ENCODE results near the gene CNP. TPM values are rescaled to one million over a fixed set of nuclear protein-coding genes. Genes with fewer than 3 reads are reported as not detected.

The CNP gene
- total RNA-seq, 4 donors from 2014 or later = 24.7 to 76.7 (median 43.4) TPM

GRCh38 chr17:41959336-41960095 lies 7.1 kb upstream of the CNP start:
- DNase-seq = no peak
- no peaks in the 10 kb centered on the region for H3K4me1 ChIP-seq
- no peaks in the 10 kb centered on the region for H3K36me3 ChIP-seq
- no peak overlapping the region for H3K4me3 ChIP-seq
- TF ChIP-seq POLR2A (IDR thresholded peaks at IDR 0.05) = no peak
- no peak for TF ChIP-seq CTCF (IDR thresholded peaks at IDR 0.05)
- no peak overlapping the region for H3K27ac ChIP-seq
- no peaks in the 10 kb centered on the region for H3K27me3 ChIP-seq
- no peaks in the 10 kb centered on the region for H3K9me3 ChIP-seq

GRCh38 chr17:41962111-41962510 lies 4.5 kb upstream of the CNP start:
- Histone ChIP-seq H3K27ac (no peak overlapping the region), H3K27me3 (no peaks in the 10 kb centered on the region), H3K9me3 (no peaks in the 10 kb centered on the region), H3K4me3 (no peak overlapping the region), H3K36me3 (no peaks in the 10 kb centered on the region), H3K4me1 (peaks cover 0 to 6% (median 3%) of the 10 kb centered on the region in 4 donors)
- TF ChIP-seq CTCF (IDR thresholded peaks at IDR 0.05) (no peak), POLR2A (IDR thresholded peaks at IDR 0.05) (no peak)
- no peak for DNase-seq

- H3K27ac ChIP-seq = peak overlapping the region in 1 of 4 donors; percentile 10
- TF ChIP-seq POLR2A (IDR thresholded peaks at IDR 0.05) (no peak), CTCF (IDR thresholded peaks at IDR 0.05) (peak; percentile 76 to 87 (median 82))
These were observed 3.7 kb upstream of the CNP start for GRCh38 chr17:41962768-41963434.

GRCh38 chr17:41965694-41966462 lies 717 bp upstream of the CNP start:
- TF ChIP-seq POLR2A (IDR thresholded peaks at IDR 0.05) = no peak
- TF ChIP-seq CTCF (IDR thresholded peaks at IDR 0.05) = no peak
- Histone ChIP-seq H3K4me1 (peaks cover 0 to 25% (median 5%) of the 10 kb centered on the region in 4 donors), H3K27ac (peak overlapping the region; percentile 81 to 96 (median 90)), H3K27me3 (no peaks in the 10 kb centered on the region), H3K9me3 (no peaks in the 10 kb centered on the region), H3K4me3 (peak overlapping the region; percentile 70 to 98 (median 91)), H3K36me3 (peaks cover 0 to 15% (median 0%) of the 10 kb centered on the region in 3 donors)
- DNase-seq = peak; percentile 77 to 90 (median 82)

More at GRCh38 chr17:41962768-41963434, 3.7 kb upstream of the CNP start:
- H3K4me3 ChIP-seq = no peak overlapping the region
- no peaks in the 10 kb centered on the region for H3K36me3 ChIP-seq
- H3K9me3 ChIP-seq = no peaks in the 10 kb centered on the region
- peaks cover 0 to 13% (median 5%) of the 10 kb centered on the region in 4 donors for H3K4me1 ChIP-seq
- H3K27me3 ChIP-seq = no peaks in the 10 kb centered on the region
- DNase-seq = peak; percentile 77 to 91 (median 77)

- DNase-seq = peak in 1 of 3 donors; percentile 52
- Histone ChIP-seq H3K27ac (peak overlapping the region; percentile 81 to 96 (median 90)), H3K9me3 (no peaks in the 10 kb centered on the region), H3K36me3 (peaks cover 0 to 27% (median 0%) of the 10 kb centered on the region in 3 donors), H3K27me3 (no peaks in the 10 kb centered on the region), H3K4me1 (peaks cover 0 to 27% (median 5%) of the 10 kb centered on the region in 4 donors), H3K4me3 (peak overlapping the region; percentile 70 to 98 (median 91))
- TF ChIP-seq CTCF (IDR thresholded peaks at IDR 0.05) (no peak), POLR2A (IDR thresholded peaks at IDR 0.05) (no peak)
These were observed 736 bp downstream of the CNP start for GRCh38 chr17:41967141-41967920.

All from Peyer's patch (tissue), 4 donors.